Epithelial cell of proximal tubule (primary cell): Measurements from ENCODE around the gene C1QC. TPM values are rescaled to one million over a fixed set of nuclear protein-coding genes. Genes with fewer than 3 reads are reported as not detected.
"Not testable (repeated sequence)": the region's sequence is repeated elsewhere in the genome, so short reads cannot be mapped to it uniquely, and the experiment has no call there.

Source experiments
- DNase-seq: peaks from one replicate; pipeline ENCODE4 v3.0.0-alpha.2; 2011; ENCODE audit warnings: low read depth
- H3K4me3 ChIP-seq: 2 replicates; pipeline ENCODE4 v1.5.1; 2011; ENCODE audit warnings: low read depth, mild to moderate bottlenecking, low read length
- total RNA-seq: library from RNA; depleted of rRNA; stranded (reverse); fragments of >200 nt; gene quantifications from 2 replicates; pipeline ENCODE4 v1.2.3, GENCODE V29; 2015
- TF ChIP-seq, protein P1 (sequence below): conservative IDR thresholded peaks from 2 replicates; pipeline ENCODE4 v1.5.1; 2012; ENCODE audit warnings: low read depth, mild to moderate bottlenecking, low read length

The C1QC gene
- total RNA-seq, 1 donor from 2014 or later: not detected

DNA sequence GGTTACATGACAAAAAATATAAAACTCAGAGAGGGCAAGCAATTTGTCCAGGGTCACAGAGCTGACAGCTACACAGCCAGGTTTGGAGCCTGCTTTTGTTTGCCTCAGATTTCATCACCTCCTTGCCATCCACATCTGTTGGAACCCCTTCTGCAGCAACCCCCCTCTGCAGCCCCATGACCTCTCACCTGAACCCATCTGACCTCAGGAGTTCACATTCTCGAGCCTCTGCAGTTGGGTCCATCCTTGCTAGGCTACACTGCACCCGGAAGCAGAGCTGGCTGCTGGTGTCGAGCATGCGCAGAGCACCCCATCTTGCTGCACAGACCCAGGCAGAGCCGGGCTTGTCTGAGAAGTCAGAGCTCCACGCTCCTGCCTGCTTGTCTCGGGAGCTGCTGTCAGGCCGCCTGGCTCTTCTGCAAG, 19.6 kb downstream of the C1QC start:
- H3K4me3 ChIP-seq: no peak overlapping the region
- TF ChIP-seq, protein P1, sequence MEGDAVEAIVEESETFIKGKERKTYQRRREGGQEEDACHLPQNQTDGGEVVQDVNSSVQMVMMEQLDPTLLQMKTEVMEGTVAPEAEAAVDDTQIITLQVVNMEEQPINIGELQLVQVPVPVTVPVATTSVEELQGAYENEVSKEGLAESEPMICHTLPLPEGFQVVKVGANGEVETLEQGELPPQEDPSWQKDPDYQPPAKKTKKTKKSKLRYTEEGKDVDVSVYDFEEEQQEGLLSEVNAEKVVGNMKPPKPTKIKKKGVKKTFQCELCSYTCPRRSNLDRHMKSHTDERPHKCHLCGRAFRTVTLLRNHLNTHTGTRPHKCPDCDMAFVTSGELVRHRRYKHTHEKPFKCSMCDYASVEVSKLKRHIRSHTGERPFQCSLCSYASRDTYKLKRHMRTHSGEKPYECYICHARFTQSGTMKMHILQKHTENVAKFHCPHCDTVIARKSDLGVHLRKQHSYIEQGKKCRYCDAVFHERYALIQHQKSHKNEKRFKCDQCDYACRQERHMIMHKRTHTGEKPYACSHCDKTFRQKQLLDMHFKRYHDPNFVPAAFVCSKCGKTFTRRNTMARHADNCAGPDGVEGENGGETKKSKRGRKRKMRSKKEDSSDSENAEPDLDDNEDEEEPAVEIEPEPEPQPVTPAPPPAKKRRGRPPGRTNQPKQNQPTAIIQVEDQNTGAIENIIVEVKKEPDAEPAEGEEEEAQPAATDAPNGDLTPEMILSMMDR: no peak
- DNase-seq: no peak

DNA sequence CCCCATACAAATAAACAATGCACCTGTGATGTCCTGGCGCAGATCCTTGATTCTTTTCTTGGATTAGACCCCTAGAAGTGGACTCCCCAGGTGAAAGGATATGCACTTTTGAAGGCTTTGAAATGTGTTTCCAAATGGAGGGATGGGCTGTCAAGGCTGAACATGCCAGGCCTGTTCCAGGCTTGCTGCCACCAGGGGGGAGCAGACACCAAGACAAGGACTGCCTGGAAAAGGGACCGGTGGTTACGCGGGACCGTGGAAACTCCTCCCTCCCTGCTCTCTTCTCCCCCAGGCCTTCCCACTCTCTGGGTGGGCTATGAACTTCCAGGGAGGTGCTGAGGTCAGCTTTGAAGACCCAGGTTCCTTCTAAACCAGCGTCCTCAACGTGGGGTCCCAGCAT, 22.3 kb downstream of the C1QC start:
- DNase-seq: no peak
- no peak overlapping the region for H3K4me3 ChIP-seq
- TF ChIP-seq, protein P1: peak; percentile 73

DNA sequence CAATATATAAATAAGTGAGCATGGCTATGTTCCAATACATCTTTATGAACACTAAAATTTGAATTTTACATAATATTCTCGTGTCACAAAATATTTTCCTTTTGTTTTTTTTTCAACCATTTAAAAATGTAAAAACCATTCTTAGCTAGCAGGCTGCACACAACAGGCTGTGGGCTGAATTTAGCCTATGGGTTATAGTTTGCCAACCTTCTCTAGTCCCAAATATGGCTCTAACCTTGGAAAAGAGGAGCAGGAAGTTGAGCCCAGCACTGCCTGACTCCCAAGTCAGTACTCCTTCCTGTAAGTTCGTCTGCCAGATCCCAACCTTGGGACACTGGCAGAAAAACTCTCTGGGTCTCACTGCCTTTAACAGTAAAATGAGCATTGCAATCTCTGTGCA, 23.0 kb downstream of the C1QC start:
- TF ChIP-seq, protein P1: no peak
- DNase-seq: no peak
- no peak overlapping the region for H3K4me3 ChIP-seq

DNA sequence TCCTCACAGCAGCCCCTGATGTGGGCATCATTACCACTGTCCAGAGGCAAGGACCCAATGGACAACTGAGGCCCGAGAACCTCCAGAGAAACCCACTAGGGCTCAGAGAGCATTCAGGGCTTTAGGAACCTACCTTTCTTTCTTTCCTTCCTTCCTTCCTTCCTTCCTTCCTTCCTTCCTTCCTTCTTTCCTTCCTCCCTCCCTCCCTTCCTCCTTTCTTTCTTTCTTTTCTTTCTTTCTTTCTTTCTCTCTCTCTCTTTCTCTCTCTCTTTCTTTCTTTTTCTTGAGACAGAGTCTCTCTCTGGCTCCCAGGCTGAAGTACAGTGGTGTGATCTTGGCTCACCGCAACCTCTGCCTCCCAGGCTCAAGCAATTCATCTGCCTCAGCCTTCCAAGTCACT, 25.4 kb downstream of the C1QC start:
- not testable (repeated sequence) for DNase-seq, H3K4me3 ChIP-seq

DNA sequence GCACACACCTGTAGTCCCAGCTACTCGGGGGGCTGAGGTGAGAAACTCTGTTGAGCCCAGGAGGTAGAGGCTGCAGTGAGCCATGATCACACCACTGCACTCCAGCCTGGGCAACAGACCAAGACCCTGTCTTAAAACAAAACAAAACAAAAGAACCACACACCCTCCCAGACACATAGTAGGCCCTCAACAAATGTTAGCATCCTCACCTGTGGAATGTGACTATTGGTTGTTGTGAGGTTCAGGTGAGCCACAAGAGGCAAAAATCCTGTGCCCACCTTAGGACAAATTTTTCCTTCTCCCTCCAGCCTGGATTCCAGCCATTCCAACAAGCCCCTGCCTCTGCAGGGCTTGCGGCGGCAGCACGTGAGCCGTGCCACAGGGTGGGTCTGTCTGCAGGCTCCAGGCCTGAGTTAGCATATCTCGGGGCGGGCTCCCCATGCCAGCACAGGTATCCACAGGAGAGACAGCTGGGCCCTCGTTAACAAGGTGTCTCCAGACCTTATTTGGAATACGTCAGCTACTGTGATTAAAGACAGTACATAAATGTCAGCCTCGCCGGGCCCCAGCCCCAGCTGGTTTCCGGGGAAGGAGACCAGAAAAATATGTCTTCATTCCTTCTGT, 27.0 kb downstream of the C1QC start:
- no peak overlapping the region for H3K4me3 ChIP-seq
- TF ChIP-seq, protein P1: no peak
- no peak for DNase-seq

DNA sequence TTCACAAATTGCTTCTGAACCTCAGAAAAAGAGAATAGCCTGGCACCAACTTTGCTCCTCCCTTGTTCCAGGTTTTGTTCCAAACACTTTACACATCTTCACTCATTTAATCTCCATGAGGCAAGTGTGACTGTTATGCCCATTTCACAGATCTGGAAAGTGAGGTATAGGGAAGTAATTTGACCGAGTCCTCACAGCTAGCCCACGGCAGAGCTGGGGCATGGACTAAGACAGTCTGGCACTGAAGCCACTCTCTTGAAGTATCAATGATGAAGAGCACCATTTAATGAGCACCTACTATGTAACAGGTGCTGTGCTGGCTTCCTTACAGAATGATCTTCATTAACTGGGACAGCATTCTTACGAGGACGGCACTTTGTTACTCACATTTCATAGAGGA, 28.6 kb downstream of the C1QC start:
- H3K4me3 ChIP-seq: no peak overlapping the region
- TF ChIP-seq, protein P1: no peak
- DNase-seq: no peak

DNA sequence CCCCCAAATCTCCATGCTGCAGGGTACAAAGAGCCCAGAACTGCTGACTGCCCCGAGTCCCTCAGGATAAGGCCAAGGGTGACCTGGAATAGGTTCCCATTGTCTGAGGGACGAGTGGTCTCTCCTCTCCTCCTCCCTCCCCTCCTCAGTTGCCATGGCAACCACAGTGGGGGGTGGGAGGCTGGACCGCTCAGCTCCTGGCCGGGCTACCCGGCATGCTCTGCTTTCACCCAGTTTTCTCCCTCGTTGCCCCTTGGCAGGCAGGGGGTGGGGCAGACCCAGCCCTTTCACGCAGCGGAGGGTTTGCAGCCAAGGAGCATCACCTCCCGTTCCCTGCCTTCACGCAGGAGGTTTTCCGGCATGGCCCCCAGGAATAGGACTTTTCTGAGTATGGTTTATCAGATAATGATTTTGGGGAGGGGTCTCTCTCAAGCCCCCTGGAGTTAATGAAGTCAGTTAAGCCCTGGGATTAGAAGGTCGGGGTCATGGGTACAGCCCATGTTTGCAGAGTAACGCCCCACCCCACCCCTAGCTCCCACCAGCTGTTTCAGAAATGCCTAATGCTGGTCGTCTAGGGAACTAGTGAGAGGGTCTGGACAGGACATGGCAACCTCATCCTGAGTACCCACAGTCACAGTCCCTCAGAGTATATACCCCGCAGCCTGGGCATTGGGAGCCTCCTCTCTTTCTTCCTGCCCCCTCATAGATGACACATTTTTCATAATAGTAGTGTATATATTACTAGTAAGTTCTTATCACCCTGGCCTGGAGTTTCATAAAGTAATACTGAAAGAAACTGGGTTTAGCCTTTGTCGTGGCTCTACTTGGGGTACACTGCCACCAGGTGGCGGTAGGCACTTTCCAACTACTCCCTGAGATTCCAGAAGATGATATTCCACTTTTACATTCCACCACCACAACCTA, 30.3 kb downstream of the C1QC start:
- TF ChIP-seq, protein P1: peak; percentile 97
- no peak overlapping the region for H3K4me3 ChIP-seq

More for the DNA sequence above, 30.3 kb downstream of the C1QC start:
- peak; percentile 1 for DNase-seq
